ENCODE results near the gene PRSS21. TPM values are rescaled to one million over a fixed set of nuclear protein-coding genes. Genes with fewer than 3 reads are reported as not detected.

PRSS21 gene
- total RNA-seq, 1 donor from 2014 or later: not detected

GRCh38 chr16:2845116-2845515 lies 28.1 kb downstream of the PRSS21 start:
- no peak for DNase-seq

- no peak for DNase-seq
These were observed 29.7 kb downstream of the PRSS21 start for GRCh38 chr16:2846511-2847310.

DNA sequence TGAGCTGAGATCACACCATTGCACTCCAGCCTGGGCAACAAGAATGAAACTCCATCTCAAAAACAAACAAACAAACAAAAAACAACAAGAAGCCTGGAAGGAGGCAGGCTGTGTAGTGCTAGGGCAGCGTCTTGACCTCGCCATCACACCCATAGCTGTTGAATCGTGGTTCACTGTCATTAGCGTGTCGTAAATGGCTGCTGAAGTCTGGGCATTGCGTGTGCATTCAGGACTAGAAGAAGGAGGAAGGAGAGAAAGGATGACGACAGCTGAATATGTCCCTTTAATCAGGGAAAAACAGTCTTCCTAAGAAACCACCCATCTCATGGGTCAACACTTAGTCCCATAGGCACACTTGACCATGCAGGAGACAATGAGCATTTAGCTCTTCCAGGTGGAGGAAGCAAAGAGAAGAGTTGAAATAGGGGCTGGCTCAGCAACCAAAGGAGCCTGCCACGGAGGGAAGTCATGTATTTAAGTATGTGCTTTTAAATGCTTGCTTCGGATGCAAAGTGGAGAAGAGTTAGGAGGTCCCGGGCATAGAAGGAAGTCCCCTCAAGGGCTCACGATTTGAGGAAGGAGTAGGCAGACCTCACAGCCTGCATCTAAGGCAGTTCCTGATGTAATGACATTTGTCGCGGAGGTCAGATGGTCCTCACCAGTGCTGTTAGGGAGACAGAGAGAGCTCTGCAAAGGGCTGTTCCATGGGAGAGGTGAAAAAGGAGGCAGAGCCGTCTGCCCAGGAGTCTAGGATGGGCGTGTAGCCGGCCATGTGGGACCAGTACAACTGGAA lies 32.1 kb downstream of the PRSS21 start:
- DNase-seq: no peak

DNA sequence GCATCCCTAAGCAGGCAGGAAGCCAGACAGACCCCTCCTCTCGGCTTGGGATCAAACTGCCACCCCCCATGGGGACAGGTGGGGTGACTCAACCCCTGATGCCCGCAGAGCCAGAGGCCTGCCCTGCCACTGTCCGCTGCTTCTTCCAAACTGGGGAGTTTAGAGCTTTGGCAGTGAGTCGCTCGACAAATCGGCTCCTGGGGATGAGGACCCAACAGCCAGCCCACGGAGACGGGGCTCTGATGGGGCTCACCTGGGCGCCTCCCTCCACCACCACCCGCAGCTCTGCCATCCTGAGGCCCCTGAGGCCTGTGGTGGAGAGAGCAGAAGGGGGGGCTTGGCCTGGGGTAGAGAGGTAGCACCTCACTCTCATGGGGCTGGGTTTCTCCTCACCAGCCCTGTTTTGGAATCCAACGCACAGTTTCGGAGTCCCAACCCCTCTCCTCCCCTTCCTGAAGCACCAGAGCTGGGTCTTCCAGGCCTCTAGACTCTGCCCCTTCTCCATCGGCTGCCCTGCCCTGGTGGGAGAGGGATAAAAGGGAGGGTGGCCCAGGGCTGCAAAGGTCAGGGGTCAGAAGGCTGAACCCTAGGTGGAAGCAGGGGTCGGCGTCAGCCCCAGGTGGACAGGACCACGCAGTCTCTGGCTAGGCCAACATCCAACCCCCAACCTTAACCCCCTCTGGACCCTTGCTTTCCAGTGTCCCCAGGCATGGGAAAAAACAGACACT lies 35.1 kb downstream of the PRSS21 start:
- no peak for DNase-seq

DNA sequence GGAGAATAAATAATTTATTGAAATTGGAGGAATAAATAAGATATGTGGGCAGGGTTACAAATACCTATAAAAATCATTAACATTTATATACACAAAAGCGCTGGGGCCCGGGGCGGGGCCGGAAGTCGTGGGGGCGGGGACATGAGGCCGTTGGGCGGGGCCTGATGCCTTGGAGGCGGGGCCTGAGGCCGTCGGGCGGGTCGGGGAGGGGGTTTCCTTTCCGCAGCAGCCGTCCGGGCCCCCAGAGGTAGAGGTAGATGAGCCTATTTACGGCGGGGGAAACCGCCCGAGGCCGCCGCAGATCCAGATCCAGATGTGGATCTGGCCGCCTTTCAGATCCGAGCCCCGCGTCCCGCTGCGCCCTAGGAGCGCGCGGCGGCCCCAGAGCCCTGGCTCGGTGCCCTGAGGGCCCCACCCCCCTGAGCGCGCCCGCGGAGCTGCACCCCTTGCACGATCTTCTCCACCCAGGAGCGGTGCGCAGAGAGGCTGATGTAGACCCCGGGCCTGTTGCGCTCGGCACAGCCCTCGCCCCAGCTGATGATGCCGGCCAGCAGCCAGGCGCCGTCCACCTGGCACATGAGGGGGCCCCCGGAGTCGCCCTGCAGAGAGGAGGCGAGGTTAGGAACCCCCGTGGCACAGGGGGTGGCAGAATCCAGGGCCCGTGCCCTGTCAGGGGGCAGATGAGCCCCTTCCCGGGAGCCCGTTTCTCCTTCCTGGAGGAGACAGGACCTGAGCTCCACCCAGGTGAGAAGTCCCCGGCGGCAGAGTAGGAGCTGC lies 35.9 kb downstream of the PRSS21 start:
- DNase-seq: no peak

DNA sequence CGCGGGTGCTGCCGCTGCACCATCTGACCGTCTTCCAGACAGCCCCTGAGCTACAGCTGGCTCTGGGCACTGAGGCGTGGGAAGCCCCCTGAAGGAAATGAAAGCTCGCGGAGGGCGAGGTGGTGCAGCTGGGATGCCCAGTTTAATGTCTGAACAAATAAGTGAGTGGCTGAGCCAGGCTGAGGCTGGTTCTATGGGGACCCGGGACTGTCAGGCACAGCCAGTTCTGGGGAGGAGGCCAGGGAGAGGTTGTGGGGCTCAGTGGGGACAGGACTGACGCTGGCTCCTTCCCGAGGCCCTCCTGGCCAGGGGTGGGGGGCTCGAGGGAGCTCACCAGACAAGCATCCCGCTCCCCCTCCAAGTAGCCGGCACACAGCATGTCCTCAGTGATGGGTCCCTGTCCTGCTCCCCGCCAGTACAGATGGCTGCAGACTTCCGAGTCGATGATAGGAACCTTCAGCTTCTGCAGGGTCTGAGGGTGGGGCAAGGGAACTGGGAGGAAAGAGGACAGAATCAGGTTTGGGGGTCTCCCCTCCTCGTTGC lies 36.6 kb downstream of the PRSS21 start:
- no peak for DNase-seq

GRCh38 chr16:2854700-2855309 lies 37.8 kb downstream of the PRSS21 start:
- no peak for DNase-seq

GRCh38 chr16:2855536-2855935 lies 38.5 kb downstream of the PRSS21 start:
- no peak for DNase-seq

DNA sequence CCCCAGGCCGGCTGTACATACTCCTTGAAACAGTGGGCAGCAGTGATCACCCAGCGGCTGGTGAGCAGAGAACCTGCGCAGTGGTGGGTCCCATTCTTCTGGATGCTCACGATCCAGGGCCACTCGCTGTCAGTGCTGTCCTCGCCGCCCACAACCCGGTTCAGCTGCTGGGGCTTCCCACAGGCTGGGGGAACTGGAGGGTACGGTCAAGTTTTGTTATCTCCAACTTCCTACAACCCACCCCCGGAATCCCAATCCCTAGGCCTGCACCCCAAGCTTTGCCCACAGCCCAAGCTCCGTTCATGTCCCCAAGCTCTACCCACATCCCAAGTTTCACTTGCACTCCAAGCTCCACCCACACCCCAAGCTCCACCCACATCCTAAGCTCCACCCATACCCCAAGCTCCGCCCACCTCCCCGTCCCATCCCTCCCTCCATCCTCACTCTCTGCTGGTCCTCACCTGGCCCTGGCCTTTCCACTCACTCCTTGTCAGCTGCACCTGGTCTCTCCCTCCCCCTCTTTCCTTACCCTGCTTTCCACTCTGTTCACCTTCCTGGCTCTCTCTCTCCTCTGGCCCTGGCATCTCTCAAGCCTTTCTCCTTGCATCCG lies 39.1 kb downstream of the PRSS21 start:
- DNase-seq: no peak

- no peak for DNase-seq
These were observed 39.8 kb downstream of the PRSS21 start for GRCh38 chr16:2856686-2857450.

GRCh38 chr16:2857451-2858244 lies 40.6 kb downstream of the PRSS21 start, which contains the start of gene PRSS22:
PRSS22 (minus strand) TSS chr16:2858170; CDS start chr16:2858104, 66 bp downstream.
- DNase-seq: no peak

- no peak for DNase-seq
These were observed 41.4 kb downstream of the PRSS21 start for GRCh38 chr16:2858245-2859025.

DNA sequence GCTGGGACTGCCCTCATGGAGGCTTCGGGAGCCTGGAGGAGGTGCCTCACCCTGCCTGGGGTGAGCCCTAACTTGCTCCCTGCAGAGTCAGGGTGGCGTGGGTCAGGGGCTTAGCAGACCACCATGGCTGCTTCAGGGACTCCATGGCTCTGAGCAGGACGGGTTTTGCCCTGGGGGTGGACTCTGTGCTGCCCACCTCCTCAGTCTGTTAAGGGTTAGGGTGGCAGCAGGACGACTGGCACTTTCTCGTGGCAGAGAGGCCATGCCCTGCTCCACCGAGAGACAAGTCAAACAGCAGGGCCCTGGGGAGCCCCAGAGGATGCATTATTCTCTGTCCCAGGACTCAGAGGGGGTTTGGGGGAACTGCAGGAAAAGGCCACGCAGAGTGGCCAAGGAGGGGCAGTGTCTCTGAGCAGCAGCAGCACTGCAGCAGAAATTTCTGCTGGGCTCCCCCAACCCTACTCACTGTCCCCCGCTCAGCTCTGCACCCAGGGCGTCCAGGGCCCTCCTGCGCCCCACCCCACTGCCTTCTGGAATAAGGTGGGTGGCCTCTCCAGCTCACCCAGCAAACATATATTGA lies 42.7 kb downstream of the PRSS21 start:
- no peak for DNase-seq

GRCh38 chr16:2860826-2861567 lies 44.0 kb downstream of the PRSS21 start:
- no peak for DNase-seq

DNA sequence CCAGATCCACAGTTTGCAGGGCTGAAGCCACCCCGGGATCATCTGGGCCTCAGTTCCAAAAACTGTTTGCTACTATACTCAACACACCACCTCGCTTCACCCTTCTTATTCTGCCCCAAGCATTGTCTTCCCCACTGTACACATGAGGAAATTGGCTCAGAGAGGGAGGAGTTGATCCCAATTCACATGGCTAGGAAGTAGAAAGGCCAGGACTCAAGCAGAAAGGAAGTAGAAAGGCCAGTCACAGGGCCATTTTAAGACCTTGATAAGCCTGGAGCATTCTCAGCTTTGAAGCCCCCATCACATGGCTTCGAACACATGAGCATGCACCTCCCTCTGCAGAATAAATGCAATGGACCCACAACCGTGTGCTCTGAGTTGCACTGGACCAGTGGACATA lies 48.6 kb downstream of the PRSS21 start:
- DNase-seq: no peak

DNA sequence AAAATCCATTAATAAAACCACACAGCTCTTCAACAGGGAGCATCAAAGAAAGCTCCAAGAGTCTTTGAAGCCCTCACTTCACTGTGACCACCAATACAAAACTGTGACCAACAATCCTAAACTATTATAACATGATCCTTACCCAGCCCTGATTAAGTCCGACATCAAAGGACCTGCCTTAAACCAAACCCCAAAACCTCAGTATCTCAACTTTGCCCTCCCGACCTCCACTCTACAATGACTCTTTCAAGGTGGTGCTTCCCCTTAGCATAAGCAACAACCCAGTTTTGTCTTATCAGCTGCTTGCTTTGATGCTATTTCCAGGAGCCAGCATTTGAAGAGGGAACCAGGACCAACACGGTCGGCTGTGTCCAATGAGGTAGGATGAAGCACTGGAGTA lies 49.4 kb downstream of the PRSS21 start:
- no peak for DNase-seq

GRCh38 chr16:2867661-2867986 lies 50.6 kb downstream of the PRSS21 start:
- no peak for DNase-seq
